Measurements from ENCODE around the gene CENPN. TPM values are rescaled to one million over a fixed set of nuclear protein-coding genes. Genes with fewer than 3 reads are reported as not detected.

CENPN gene
- total RNA-seq, 1 donor: 19.9 TPM

DNA sequence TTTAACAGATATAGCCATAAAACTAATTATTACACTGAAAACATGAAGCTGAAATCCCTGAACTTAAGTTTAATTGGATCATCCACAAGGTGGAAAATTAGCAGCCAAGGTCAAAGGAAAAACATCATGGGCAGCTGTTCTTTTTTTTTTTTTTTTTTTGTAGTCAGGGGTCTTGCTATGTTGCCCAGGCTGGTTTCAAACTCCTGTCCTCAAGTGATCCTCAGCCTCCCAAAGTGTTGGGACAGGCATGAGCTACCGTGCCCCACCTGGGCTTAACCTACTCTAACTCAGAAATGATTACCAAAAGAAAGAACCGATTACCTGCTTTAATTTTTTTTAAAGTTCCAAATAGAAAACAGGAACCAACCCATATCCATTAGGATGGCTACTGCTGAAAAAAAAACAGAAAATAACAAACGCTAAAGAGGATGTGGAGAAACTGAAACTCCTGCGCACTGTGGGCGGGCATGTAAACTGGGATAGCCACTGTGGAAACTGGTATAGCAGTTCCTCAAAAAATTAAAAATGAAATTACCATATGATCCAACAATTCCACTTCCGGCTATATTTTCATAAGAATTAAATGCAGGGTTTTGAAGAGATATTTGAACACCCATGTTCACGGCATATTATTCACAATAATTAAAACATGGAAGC is 8.9 kb upstream of the CENPN start:
- peaks cover 82% of the 10 kb centered on the region for H3K79me2 ChIP-seq (ENCODE audit: insufficient read depth, low read length)
- TF ChIP-seq, protein P1, sequence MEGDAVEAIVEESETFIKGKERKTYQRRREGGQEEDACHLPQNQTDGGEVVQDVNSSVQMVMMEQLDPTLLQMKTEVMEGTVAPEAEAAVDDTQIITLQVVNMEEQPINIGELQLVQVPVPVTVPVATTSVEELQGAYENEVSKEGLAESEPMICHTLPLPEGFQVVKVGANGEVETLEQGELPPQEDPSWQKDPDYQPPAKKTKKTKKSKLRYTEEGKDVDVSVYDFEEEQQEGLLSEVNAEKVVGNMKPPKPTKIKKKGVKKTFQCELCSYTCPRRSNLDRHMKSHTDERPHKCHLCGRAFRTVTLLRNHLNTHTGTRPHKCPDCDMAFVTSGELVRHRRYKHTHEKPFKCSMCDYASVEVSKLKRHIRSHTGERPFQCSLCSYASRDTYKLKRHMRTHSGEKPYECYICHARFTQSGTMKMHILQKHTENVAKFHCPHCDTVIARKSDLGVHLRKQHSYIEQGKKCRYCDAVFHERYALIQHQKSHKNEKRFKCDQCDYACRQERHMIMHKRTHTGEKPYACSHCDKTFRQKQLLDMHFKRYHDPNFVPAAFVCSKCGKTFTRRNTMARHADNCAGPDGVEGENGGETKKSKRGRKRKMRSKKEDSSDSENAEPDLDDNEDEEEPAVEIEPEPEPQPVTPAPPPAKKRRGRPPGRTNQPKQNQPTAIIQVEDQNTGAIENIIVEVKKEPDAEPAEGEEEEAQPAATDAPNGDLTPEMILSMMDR (IDR thresholded peaks at IDR 0.05; ENCODE audit: extremely low read depth, low read depth, low read length): no peak
- no peak overlapping the region for H3K4me2 ChIP-seq (ENCODE audit: insufficient read depth, low read length)

DNA sequence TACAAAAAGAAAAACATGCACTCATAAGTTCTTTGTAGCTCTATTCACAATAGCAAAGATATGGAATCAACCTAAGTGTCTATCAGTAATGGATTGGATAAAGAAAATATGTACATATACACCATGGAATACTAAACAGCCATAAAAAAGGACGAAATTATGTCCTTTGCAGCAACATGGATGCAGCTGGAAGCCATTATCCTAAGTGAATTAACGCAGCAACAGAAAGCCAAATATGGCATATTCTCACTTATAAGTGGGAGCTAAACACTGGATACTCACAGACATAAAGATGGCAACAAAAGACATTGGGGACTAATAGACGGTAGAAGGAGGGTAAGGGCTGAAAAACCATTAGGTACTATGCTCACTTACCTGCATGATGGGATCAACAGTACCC is 6.1 kb upstream of the CENPN start:
- H4K20me1 ChIP-seq (ENCODE audit: insufficient read depth, low read length): peaks cover 3% of the 10 kb centered on the region
- TF ChIP-seq, protein P1 (IDR thresholded peaks at IDR 0.05; ENCODE audit: extremely low read depth, low read depth, low read length): no peak

More for the DNA sequence above, 8.9 kb upstream of the CENPN start:
- no peak overlapping the region for H3K4me3 ChIP-seq (ENCODE audit: insufficient read depth, low read length)
- no peaks in the 10 kb centered on the region for H3K9me3 ChIP-seq (ENCODE audit: low read depth, low read length)
- H4K20me1 ChIP-seq (ENCODE audit: insufficient read depth, low read length): no peaks in the 10 kb centered on the region
- no peaks in the 10 kb centered on the region for H3K27me3 ChIP-seq (ENCODE audit: insufficient read depth, low read length)
- peaks cover 24% of the 10 kb centered on the region for H3K4me1 ChIP-seq (ENCODE audit: insufficient read depth, low read length)
- H2AFZ ChIP-seq (ENCODE audit: low read length): no peak overlapping the region
- DNase-seq (ENCODE audit: insufficient read length, low spot score, missing footprints): no peak
- no peaks in the 10 kb centered on the region for H3K36me3 ChIP-seq (ENCODE audit: insufficient read depth, low read length)
- H3K27ac ChIP-seq (ENCODE audit: low read depth, low read length): no peak overlapping the region

GRCh38 chr16:81001330-81001729 is 5.7 kb upstream of the CENPN start:
- DNase-seq (ENCODE audit: insufficient read length, low spot score, missing footprints): no peak
- Histone ChIP-seq H3K4me3 (ENCODE audit: insufficient read depth, low read length) (no peak overlapping the region), H3K9me3 (ENCODE audit: low read depth, low read length) (no peaks in the 10 kb centered on the region), H3K4me1 (ENCODE audit: insufficient read depth, low read length) (peaks cover 28% of the 10 kb centered on the region), H3K27me3 (ENCODE audit: insufficient read depth, low read length) (no peaks in the 10 kb centered on the region), H3K36me3 (ENCODE audit: insufficient read depth, low read length) (no peaks in the 10 kb centered on the region), H2AFZ (ENCODE audit: low read length) (no peak overlapping the region), H4K20me1 (ENCODE audit: insufficient read depth, low read length) (peaks cover 3% of the 10 kb centered on the region), H3K27ac (ENCODE audit: low read depth, low read length) (no peak overlapping the region), H3K4me2 (ENCODE audit: insufficient read depth, low read length) (no peak overlapping the region), H3K79me2 (ENCODE audit: insufficient read depth, low read length) (peaks cover 97% of the 10 kb centered on the region)
- TF ChIP-seq, protein P1 (IDR thresholded peaks at IDR 0.05; ENCODE audit: extremely low read depth, low read depth, low read length): no peak

More for the DNA sequence above, 6.1 kb upstream of the CENPN start:
- H3K4me1 ChIP-seq (ENCODE audit: insufficient read depth, low read length): peaks cover 28% of the 10 kb centered on the region
- H3K4me3 ChIP-seq (ENCODE audit: insufficient read depth, low read length): no peak overlapping the region
- DNase-seq (ENCODE audit: insufficient read length, low spot score, missing footprints): no peak
- H3K79me2 ChIP-seq (ENCODE audit: insufficient read depth, low read length): peaks cover 97% of the 10 kb centered on the region
- H3K4me2 ChIP-seq (ENCODE audit: insufficient read depth, low read length): no peak overlapping the region
- no peaks in the 10 kb centered on the region for H3K36me3 ChIP-seq (ENCODE audit: insufficient read depth, low read length)
- H3K27me3 ChIP-seq (ENCODE audit: insufficient read depth, low read length): no peaks in the 10 kb centered on the region
- no peaks in the 10 kb centered on the region for H3K9me3 ChIP-seq (ENCODE audit: low read depth, low read length)
- no peak overlapping the region for H3K27ac ChIP-seq (ENCODE audit: low read depth, low read length)
- H2AFZ ChIP-seq (ENCODE audit: low read length): no peak overlapping the region

- Histone ChIP-seq H3K9me3 (ENCODE audit: low read depth, low read length) (no peaks in the 10 kb centered on the region), H4K20me1 (ENCODE audit: insufficient read depth, low read length) (peaks cover 3% of the 10 kb centered on the region), H3K79me2 (ENCODE audit: insufficient read depth, low read length) (peaks cover 87% of the 10 kb centered on the region), H3K4me1 (ENCODE audit: insufficient read depth, low read length) (peaks cover 21% of the 10 kb centered on the region), H3K27me3 (ENCODE audit: insufficient read depth, low read length) (no peaks in the 10 kb centered on the region), H3K36me3 (ENCODE audit: insufficient read depth, low read length) (no peaks in the 10 kb centered on the region), H3K27ac (ENCODE audit: low read depth, low read length) (peak overlapping the region; percentile 100), H2AFZ (ENCODE audit: low read length) (no peak overlapping the region), H3K4me2 (ENCODE audit: insufficient read depth, low read length) (peak overlapping the region; percentile 94), H3K4me3 (ENCODE audit: insufficient read depth, low read length) (no peak overlapping the region)
- TF ChIP-seq, protein P1 (IDR thresholded peaks at IDR 0.05; ENCODE audit: extremely low read depth, low read depth, low read length): no peak
- DNase-seq (ENCODE audit: insufficient read length, low spot score, missing footprints): no peak
Measured at GRCh38 chr16:81003064-81003463, 4.0 kb upstream of the CENPN start.

All from osteoblast (primary cell).